A549 (cell line): ENCODE data around the gene ZNF497. TPM values are rescaled to one million over a fixed set of nuclear protein-coding genes. Genes with fewer than 3 reads are reported as not detected.
"Not testable (repeated sequence)": the region's sequence is repeated elsewhere in the genome, so short reads cannot be mapped to it uniquely, and the experiment has no call there.

ENCODE experiments used
- ATAC-seq, 2 experiments: fragments of 200-7000 bp in 1 of 2; fragments of >200 bp in 1 of 2; cut with Nextera tagmentation in 1 of 2; cut with Tn5 transposase in 1 of 2; 3 replicates each; pipeline versions ENCODE4 v1.8.0 to v1.9.1; 2018 to 2020; ENCODE audit warnings: mild to moderate bottlenecking in 1 of 2, moderate library complexity in 1 of 2
- CTCF ChIA-PET: fragments of 300-600 bp; sonication (Branson Sonifier 250); formaldehyde crosslinking; extraction: SDS; loops from one replicate; lab custom pipeline; 2021; ENCODE audit warnings: antibody characterized with exemption, inconsistent platforms; lab: Yijun Ruan, JAX
- POLR2A ChIA-PET: fragments of 350-600 bp; formaldehyde crosslinking; extraction: SDS; loops from one replicate; lab custom pipeline; 2021; ENCODE audit warnings: antibody characterized with exemption, inconsistent platforms; lab: Yijun Ruan, JAX
- DNase-seq, 2 experiments: peaks; one replicate each; pipeline versions ENCODE4 v3.0.0 to v3.0.0-alpha.2; 2011 to 2016; ENCODE audit warnings: low read depth in 1 of 2, low spot score in 1 of 2
- FAIRE-seq: peaks from 2 replicates; lab custom pipeline; 2011; peaks lifted over from hg19 to GRCh38; lab: Jason Lieb, UNC
- H3K27ac ChIP-seq, 2 experiments: fragments of >200 bp; sonication (Bioruptor Twin); formaldehyde crosslinking; 3 replicates each; pipeline ENCODE4 v1.5.1; 2016 to 2017
- H3K4me1 ChIP-seq: fragments of >200 bp; sonication (Bioruptor Twin); formaldehyde crosslinking; 3 replicates; pipeline ENCODE4 v1.6.1; 2016
- H3K4me2 ChIP-seq: fragments of >200 bp; sonication (Bioruptor Twin); formaldehyde crosslinking; 3 replicates; pipeline ENCODE4 v1.6.1; 2016
- H3K4me3 ChIP-seq: fragments of >200 bp; sonication (Bioruptor Twin); formaldehyde crosslinking; 3 replicates; pipeline ENCODE4 v1.5.1; 2016
- H3K9me3 ChIP-seq: fragments of >200 bp; sonication (Bioruptor Twin); formaldehyde crosslinking; 3 replicates; pipeline ENCODE4 v1.6.1; 2016
- CEBPB ChIP-seq, 2 experiments: fragments of >200 bp in 1 of 2; sonication (Bioruptor Twin) in 1 of 2; formaldehyde crosslinking in 1 of 2; IDR thresholded peaks; 2 replicates each; pipeline ENCODE4 v1.6.1; 2012 to 2016
- E2F6 ChIP-seq: IDR thresholded peaks from 2 replicates; pipeline ENCODE4 v1.6.1; 2012; ENCODE audit warnings: low read depth, borderline replicate concordance
- EHF ChIP-seq: fragments of 250-450 bp; sonication (Bioruptor Pico); IDR thresholded peaks from 2 replicates; pipeline ENCODE4 v1.5.0; 2020; ENCODE audit warnings: mild to moderate bottlenecking
- EP300 ChIP-seq, 2 experiments: fragments of >200 bp; sonication (Bioruptor Twin); formaldehyde crosslinking; IDR thresholded peaks; 2 replicates in 1 of 2; 3 replicates in 1 of 2; pipeline ENCODE4 v1.6.1; 2016 to 2017
- FOSL2 ChIP-seq, 2 experiments: fragments of 450-650 bp in 1 of 2; fragments of >200 bp in 1 of 2; sonication (Bioruptor Twin) in 1 of 2; formaldehyde crosslinking; IDR thresholded peaks; 2 replicates each; pipeline versions ENCODE4 v1.5.0 to v1.6.1; 2016 to 2020; ENCODE audit warnings: mild to moderate bottlenecking in 1 of 2, moderate library complexity in 1 of 2
- FOXS1 ChIP-seq: fragments of 250-450 bp; sonication (Bioruptor Pico); IDR thresholded peaks from 2 replicates; pipeline ENCODE4 v1.5.0; 2020; ENCODE audit warnings: mild to moderate bottlenecking, moderate library complexity
- KDM1A ChIP-seq: fragments of 200-600 bp; sonication (generic); IDR thresholded peaks from 2 replicates; pipeline ENCODE4 v1.6.1; 2016; ENCODE audit warnings: low read depth, mild to moderate bottlenecking
- KDM5A ChIP-seq: fragments of 200-600 bp; sonication (generic); IDR thresholded peaks from 2 replicates; pipeline ENCODE4 v1.6.1; 2016; ENCODE audit warnings: antibody characterized with exemption, mild to moderate bottlenecking
- MAZ ChIP-seq: fragments of 150-350 bp; IDR thresholded peaks from 2 replicates; pipeline ENCODE4 v1.6.1; 2014; ENCODE audit warnings: antibody characterized with exemption, low read depth, low read length, borderline replicate concordance
- MYC ChIP-seq: IDR thresholded peaks from 2 replicates; pipeline ENCODE4 v1.6.1; 2012; ENCODE audit warnings: mild to moderate bottlenecking, inconsistent platforms, low read length, improper control_type of control experiment, borderline replicate concordance
- PHF8 ChIP-seq: fragments of 200-600 bp; sonication (generic); IDR thresholded peaks from 2 replicates; pipeline ENCODE4 v1.6.1; 2016; ENCODE audit warnings: low read depth, mild to moderate bottlenecking, antibody characterized with exemption, moderate library complexity, borderline replicate concordance
- POLR2A ChIP-seq: IDR thresholded peaks from 2 replicates; pipeline ENCODE4 v1.6.1; 2012; ENCODE audit warnings: mild to moderate bottlenecking, low read length
- REST ChIP-seq: fragments of 200-600 bp; sonication (generic); IDR thresholded peaks from 2 replicates; pipeline ENCODE4 v1.6.1; 2016; ENCODE audit warnings: antibody characterized with exemption, mild to moderate bottlenecking, moderate library complexity
- RFX5 ChIP-seq: fragments of 450-650 bp; IDR thresholded peaks from 2 replicates; pipeline ENCODE4 v1.7.1; 2014; ENCODE audit warnings: antibody characterized with exemption, mild to moderate bottlenecking, moderate library complexity
- TP53 ChIP-seq: fragments of 250-450 bp; sonication (Bioruptor Pico); IDR thresholded peaks from 2 replicates; pipeline ENCODE4 v1.5.0; 2021; ENCODE audit warnings: mild to moderate bottlenecking, moderate library complexity
- ZFP36 ChIP-seq: fragments of 450-650 bp; IDR thresholded peaks from 2 replicates; pipeline ENCODE4 v1.6.1; 2014; ENCODE audit warnings: borderline replicate concordance; ENCODE audit not compliant: partially characterized antibody
- ZNF302 ChIP-seq: fragments of 250-450 bp; sonication (Bioruptor Pico); IDR thresholded peaks from 2 replicates; pipeline ENCODE4 v1.9.0; 2021; ENCODE audit warnings: inconsistent platforms, mild to moderate bottlenecking, moderate library complexity
- whole genome bisulfite sequencing: methylation state at CpG from one replicate; pipeline ENCODE4 v1.1.6; 2017; ENCODE audit errors: missing lambda C conversion rate; 5-methylcytosine and 5-hydroxymethylcytosine counted together
- polyA plus RNA-seq, 4 experiments: library from polyadenylated mRNA; depleted of rRNA in 3 of 4; stranded (reverse); fragments of >200 nt; fragmentation: RNase III in 1 of 4; extraction: RNeasy Plus Mini Kit Qiagen cat#74134 plus additional on column Dnase treatment in 1 of 4; gene quantifications; 2 replicates in 3 of 4; 3 replicates in 1 of 4; pipeline ENCODE4 v1.2.3, GENCODE V29; 2011 to 2017

ZNF497 gene
- polyA plus RNA-seq, 2 of the 4 experiments (the other 2 are of a cell fraction) = 1.1 to 2.0 TPM

GRCh38 chr19:58380662-58381459 lies 18.3 kb upstream of the ZNF497 start, which contains the start of gene ZNF837 (continued):
- TF ChIP-seq FOSL2 (IDR thresholded peaks at IDR 0.05) = 0 out of 2 replicates have a peak, but pooled peaks have one; percentile 12
- peak; percentile 66 for TF ChIP-seq FOSL2 (CRISPR knock-in tag; IDR thresholded peaks at IDR 0.05)
- peak; percentile 74 for TF ChIP-seq KDM5A
- TF ChIP-seq EP300 (IDR thresholded peaks at IDR 0.05) = peak in 1 of 2 experiments; percentile 16; a peak in 1 of 5 replicates
- peak; percentile 79; the same call in 1 of the 2 replicates for TF ChIP-seq EHF
- no peak; the same call in 1 of the 2 replicates for TF ChIP-seq REST
- peak; percentile 62 for TF ChIP-seq MYC
- TF ChIP-seq MAZ = peak; percentile 72; the same call in 1 of the 2 replicates
- TF ChIP-seq TP53 = peak; percentile 89
- TF ChIP-seq E2F6 = peak; percentile 91
- no peak for TF ChIP-seq KDM1A

- ChIA-PET POLR2A (interaction anchor here (0.9 to 4.9 kb wide), 2 partner anchors 17 to 32 kb away, joined by 3 to 43 read pairs; partner anchors contain the start of gene ZNF497), CTCF (interaction anchor here (0.9 to 1.7 kb wide), 4 partner anchors 10 to 139 kb away, joined by 3 to 5 read pairs (median 4); partner anchors contain the start of gene ZBTB45)
- H3K27ac ChIP-seq = peak overlapping the region; percentile 93 to 97
- H3K4me2 ChIP-seq = peak overlapping the region; percentile 77
- no peaks in the 10 kb centered on the region for H3K9me3 ChIP-seq
- FAIRE-seq (no peak), DNase-seq (no peak), ATAC-seq (peak; percentile 8 to 10; a peak in 5 of 6 replicates)
- WGBS = 8% methylated on average over 24 of the region's 24 CpGs
- peak overlapping the region; percentile 64 for H3K4me3 ChIP-seq
- H3K4me1 ChIP-seq = peaks cover 18% of the 10 kb centered on the region
- TF ChIP-seq FOXS1 (CRISPR knock-in tag) = no peak
- 0 out of 2 replicates have a peak, but pooled peaks have one; percentile 4 for TF ChIP-seq POLR2A
- TF ChIP-seq, all 56 proteins: peak for 1
These were observed 17.6 kb upstream of the ZNF497 start for GRCh38 chr19:58380037-58380661.

GRCh38 chr19:58379246-58379645 lies 16.7 kb upstream of the ZNF497 start:
- TF ChIP-seq FOXS1 (CRISPR knock-in tag) (no peak), CEBPB (IDR thresholded peaks at IDR 0.05) (no peak), ZFP36 (no peak), ZNF302 (CRISPR knock-in tag) (no peak), FOSL2 (IDR thresholded peaks at IDR 0.05) (no peak), FOSL2 (CRISPR knock-in tag; IDR thresholded peaks at IDR 0.05) (no peak), RFX5 (no peak), PHF8 (no peak)
- TF ChIP-seq, all 56 proteins: peak for 0
- DNase-seq (no peak), FAIRE-seq (no peak), ATAC-seq (no peak)
- Histone ChIP-seq H3K4me2 (peak overlapping the region; percentile 77; the same call in 1 of the 3 replicates), H3K27ac (no peak overlapping the region), H3K4me1 (peaks cover 13% of the 10 kb centered on the region), H3K4me3 (no peak overlapping the region), H3K9me3 (no peaks in the 10 kb centered on the region)
- ChIA-PET CTCF (interaction anchor here (0.9 to 1.7 kb wide), 3 partner anchors 15 to 140 kb away, joined by 4 to 5 read pairs (median 4); partner anchors contain the start of gene ZBTB45), POLR2A (interaction anchor here (0.9 to 4.9 kb wide), 2 partner anchors 16 to 31 kb away, joined by 3 to 43 read pairs; partner anchors contain the start of gene ZNF497)
- WGBS = 73% methylated on average over 6 of the region's 6 CpGs

GRCh38 chr19:58376724-58377123 lies 14.2 kb upstream of the ZNF497 start:
- H3K9me3 ChIP-seq, H3K4me1 ChIP-seq, H3K27ac ChIP-seq, H3K4me2 ChIP-seq, FAIRE-seq, H3K4me3 ChIP-seq, DNase-seq, ATAC-seq: not testable (repeated sequence)
- 64% methylated on average over 7 of the region's 7 CpGs for WGBS
- CTCF ChIA-PET = interaction anchor here (1.0 to 2.0 kb wide), 3 partner anchors 11 to 21 kb away, joined by 4 to 6 read pairs (median 4); no protein-coding TSS in a partner anchor
- POLR2A ChIA-PET = interaction anchor here (1.4 to 4.9 kb wide), 2 partner anchors 10 to 13 kb away, joined by 3 to 43 read pairs; partner anchors contain the start of gene ZNF497
